Astrocyte (in vitro differentiated cells and primary cell): ENCODE data around the gene IKZF2.

Source experiments
- CTCF ChIP-seq: IDR thresholded peaks from 2 replicates; pipeline ENCODE4 v1.5.1; 2011; ENCODE audit warnings: low read depth, mild to moderate bottlenecking, inconsistent platforms, low read length, moderate library complexity; ENCODE audit not compliant: insufficient read depth
- EZH2 ChIP-seq: IDR thresholded peaks from 2 replicates; pipeline ENCODE4 v1.6.1; 2012; ENCODE audit warnings: mild to moderate bottlenecking, low read length, inconsistent platforms; ENCODE audit not compliant: insufficient read depth

GRCh38 chr2:213017404-213017803 lies 134.0 kb downstream of the IKZF2 start:
- TF ChIP-seq CTCF (no peak), EZH2 (no peak)
